Measurements from ENCODE around the gene PCDHA1.

PCDHA1 gene

DNA sequence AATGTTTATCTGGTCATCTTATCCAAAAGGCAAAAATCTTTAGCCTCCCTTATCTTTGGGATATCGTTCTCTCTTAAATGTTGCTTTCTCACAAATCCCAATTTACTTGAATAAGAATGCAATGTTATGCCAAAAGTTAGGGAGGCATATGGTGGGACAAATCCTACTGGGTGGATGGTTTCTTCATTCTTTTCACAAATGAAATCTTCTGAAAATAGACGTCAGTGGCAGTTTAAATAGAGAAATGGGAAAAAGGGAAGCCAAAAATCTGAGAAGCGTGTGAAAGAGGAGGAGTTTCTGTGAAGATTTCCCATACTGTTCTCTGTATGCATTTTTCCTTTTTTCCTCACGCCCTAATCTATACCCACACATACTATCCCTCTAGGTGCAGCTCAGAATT is 137.7 kb downstream of the PCDHA1 start:
- DNase-seq (ENCODE audit: low read depth, low spot score): no peak

DNA sequence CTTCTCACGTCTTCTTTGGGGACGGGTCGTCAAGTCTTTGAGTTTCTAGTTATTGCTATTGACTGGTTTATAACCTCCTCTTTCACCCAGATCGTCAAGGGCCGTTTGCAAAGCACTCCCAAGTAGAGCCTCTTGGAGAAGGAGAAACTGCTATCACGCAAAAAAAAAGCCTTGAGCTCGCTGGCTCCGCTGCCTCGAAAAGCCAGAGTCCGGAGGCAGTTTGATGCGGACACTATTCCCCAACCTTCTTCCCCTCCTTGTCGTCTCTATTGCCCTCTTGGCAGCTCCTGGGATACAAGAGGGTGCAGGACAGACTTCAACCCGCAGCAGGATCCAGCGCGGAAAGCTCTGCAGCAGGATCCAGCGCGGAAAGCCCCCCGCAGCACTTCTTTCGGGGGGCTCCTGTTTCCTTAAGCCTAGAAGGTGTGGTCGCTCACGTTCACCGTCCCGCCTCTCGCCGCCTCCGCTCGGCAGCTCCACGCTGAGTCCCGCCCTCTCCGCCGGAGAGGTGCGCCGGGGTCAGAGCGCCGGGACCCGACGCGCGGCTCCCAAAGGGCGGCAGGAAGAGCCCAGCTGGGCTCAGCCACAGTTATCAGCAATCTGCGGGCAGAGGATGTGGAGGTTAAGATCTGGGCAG is 140.0 kb downstream of the PCDHA1 start, which contains the start of gene PCDHAC1:
TSS of gene PCDHAC1 (plus strand) at position 494 of the 637 bp plus-strand sequence. CDS start 594 bp downstream, outside the sequence.
- no peak for DNase-seq (ENCODE audit: low read depth, low spot score)

DNA sequence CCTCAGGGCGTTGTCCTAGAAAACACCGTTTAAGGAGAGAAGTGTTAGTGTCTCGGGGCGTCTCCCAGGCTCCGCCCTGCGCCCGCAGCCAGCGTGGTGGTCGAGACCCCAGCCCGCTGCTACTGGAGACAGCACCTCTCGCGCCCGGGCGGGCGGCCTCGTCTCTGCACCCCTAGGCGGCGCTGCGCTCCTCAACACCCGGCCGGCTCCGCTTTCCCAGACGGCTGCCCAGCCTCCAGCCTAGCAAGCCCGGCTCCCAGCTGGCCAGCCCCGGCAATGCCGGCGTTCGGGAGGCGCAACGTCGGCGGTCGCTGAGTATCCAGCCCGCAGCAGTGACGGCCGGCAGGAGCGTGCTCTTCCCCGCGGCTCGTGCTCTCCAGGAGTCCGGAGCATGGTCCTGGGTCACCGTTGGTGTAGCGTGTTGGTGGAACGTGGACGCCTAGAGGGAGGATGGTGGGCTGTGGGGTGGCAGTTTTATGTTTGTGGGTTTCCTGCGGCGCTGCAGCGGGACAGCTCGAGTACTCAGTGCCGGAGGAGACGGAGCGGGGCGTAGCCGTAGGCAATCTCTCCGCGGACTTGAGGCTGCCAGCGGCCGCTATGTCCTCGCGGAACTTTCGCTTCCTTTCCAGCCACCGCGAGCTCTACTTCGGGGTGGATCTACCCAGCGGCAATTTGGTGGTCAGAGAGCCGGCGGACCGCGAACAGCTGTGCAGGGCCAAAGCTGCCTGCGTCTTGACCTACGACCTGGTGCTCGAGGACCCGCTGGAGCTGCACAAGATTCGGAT is 140.7 kb downstream of the PCDHA1 start:
- no peak for DNase-seq (ENCODE audit: low read depth, low spot score)

DNA sequence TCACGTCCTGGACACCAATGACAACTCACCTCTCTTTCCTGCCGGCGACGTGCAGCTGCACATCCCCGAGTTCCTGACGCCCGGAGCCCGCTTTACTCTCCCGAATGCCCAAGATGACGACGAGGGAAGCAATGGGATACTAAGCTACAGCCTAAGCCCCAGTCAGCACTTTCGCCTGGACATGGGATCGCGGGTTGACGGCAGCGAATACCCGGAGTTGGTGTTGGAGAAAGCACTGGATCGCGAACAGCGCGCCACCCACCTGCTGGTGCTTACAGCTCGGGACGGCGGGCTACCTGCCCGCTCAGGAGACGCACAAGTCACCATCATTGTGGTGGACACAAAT is 141.3 kb downstream of the PCDHA1 start:
- DNase-seq (ENCODE audit: low read depth, low spot score): no peak

DNA sequence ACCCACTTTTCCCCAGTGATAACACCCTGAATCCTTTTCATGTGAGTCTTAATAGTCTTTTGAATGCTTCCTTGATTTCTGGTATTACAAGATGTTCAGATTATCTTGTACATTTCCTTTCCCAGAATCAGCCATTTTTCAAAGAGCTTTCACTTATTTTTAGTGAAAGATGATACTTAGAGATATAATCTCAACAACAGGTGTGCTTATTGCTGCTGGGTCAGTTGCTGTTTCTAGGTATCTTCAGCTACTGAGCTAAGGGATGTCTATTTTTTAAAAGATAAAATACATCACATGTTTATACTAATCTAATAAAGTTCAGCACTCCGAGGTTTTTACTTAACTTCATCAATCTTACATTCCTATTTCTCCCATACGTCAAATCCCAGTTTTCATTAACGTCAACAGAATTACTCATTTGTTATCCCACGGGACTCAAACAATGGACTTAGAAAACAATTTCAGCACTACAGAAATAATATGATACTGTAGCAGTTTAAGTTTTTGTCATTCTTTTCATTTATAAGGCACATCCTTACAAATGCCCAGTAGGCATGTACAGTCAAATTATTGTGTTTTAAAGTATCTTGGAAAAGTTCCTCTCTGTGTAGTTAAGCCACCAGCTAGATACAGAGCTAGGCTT is 149.1 kb downstream of the PCDHA1 start:
- no peak for DNase-seq (ENCODE audit: low read depth, low spot score)

DNA sequence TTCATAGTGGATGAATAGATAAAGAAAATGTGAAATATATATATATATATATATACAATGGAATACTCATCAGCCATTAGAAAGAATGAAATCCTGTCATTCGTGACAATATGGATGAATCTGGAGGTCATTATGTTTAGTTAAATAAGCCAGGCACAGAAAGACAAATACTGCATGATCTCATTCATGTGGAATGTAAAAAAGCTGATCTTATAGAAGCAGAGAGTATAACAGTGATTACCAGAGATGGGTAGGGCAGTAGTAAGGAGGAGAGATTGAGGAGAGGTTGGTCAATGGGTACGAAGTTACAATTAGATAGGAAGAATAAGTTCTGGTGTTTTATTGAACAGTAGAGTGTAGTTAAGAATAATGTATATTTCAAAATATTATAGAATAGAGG is 160.6 kb downstream of the PCDHA1 start:
- DNase-seq (ENCODE audit: low read depth, low spot score): no peak

DNA sequence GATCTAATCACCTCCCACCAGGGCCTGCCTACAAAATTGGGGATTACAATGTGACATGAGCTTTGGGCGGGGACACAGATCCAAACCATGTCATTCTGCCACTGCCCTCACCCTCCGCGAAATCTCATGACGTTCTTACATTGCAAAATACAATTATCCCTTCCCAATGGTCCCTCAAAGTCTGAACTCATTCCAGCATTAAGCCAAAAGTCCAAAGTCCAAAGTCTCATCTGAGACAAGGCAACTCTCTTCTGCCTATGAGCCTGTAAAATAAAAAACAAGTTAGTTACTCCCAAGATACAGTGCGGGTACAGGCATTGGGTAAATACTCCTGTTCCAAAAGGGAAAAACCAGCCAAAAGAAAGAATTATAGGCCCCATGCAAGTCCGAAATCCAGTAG is 165.7 kb downstream of the PCDHA1 start:
- no peak for DNase-seq (ENCODE audit: low read depth, low spot score)

DNA sequence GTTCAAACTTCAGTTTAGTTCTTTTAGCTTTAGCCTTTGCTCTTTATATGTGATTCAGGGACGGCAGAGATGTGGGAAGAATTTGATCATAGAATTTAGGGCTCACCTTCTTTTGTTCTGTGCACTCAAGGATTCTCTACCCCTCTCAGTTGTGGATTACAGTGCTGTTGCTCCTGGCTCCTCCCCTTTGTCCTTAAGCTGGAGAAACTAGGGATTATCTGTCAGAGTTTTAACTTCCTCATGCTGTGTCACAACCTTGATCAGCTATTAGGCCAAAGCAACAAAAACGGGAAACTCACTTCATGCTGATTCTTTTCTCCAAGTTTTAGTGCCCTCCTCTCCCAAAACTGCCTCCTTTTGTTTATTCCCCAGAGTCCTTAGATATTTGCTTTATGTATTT is 167.3 kb downstream of the PCDHA1 start:
- no peak for DNase-seq (ENCODE audit: low read depth, low spot score)

DNA sequence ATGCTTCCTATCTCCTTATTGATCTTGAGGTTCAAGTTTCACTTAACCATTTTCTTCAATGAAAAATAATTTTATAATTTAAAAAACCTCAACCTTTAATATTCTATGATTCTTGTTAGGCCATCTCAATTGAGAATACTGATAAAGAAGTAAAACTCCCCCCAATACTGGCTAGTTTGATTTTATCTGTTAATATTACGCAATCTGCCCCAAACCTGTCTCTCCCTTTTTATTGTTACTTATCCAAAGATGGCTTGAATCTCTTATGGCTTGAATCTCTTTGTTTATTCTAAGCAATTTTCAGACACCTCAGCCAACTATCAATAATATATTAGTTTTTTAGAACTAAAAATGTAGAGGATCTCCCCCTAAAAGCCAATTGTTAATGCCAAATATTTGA is 176.2 kb downstream of the PCDHA1 start:
- no peak for DNase-seq (ENCODE audit: low read depth, low spot score)

DNA sequence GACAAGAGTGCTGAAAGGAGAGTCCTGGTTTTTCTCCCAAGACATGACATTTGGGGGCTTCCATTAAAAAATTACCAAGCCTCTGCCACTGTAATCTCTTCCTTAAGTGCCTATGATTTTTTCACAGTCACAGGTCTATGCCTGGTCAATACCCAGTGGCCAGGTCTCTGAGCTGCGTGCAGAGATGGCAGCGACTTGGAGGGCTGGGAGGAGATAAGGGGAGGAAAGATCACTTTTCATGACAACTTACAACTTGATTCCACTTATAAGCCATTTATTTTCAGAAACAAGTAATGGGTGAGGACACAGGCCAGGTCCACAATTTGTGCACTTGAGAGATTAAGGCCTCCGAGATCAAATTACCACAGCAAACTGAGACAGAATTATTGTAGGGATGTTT is 178.4 kb downstream of the PCDHA1 start:
- DNase-seq (ENCODE audit: low read depth, low spot score): no peak

DNA sequence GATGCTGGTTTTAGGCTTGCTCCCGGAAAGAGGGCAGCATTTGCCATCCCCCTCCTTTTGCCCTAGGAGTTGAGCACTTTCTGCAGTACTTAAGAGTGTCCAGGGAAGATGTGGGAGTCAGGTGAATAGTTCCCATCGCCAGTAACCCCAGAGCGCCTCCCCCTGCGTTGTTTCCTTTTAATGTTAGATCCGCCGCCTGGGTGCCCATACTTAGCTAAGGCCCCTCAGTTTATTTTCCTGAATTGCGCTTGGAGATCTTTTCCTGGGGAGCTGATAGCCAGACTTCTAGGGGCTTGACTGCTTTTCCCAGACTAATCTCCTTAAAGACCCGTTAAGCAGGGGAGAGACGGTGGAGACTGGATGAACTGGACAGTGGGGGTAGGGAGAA is 180.0 kb downstream of the PCDHA1 start:
- DNase-seq (ENCODE audit: low read depth, low spot score): no peak

DNA sequence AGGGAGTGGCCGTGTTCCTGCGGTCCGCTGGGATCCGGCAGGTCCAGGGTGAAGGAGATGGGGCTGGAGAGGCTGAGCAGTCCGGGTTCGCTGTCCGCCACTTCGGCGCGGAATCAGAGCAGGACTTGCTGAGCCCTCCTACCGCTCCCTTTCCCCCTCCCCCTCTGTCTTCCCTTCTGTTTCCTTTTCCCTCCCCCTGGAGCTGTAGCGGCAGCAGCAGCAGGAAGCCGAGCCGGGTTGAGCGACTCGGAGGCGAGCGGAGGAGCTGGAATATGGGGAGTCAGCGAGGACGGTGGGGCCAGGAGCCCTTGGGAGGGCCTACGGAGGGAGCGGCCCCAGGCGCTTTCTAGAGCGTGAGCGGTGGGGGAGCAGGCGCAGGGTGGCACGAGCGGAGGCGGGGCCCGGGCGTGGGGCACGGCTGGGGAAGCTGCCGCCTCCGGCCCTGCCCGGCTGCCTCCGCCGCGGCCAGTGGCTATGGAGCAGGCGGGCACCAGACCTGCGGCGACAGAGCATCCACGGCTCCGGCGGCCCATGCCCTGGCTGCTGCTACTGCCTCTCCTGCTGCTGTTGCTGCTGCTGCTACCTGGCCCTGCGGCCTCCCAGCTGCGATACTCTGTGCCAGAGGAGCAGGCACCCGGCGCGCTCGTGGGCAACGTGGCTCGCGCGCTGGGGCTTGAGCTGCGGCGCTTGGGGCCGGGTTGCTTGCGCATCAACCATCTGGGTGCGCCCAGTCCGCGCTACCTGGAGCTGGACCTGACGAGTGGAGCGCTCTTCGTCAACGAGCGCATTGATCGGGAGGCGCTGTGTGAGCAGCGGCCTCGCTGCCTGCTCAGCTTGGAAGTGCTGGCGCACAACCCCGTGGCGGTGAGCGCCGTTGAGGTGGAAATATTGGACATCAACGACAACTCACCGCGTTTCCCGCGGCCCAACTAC is 180.6 kb downstream of the PCDHA1 start, which contains the start of gene PCDHAC2:
TSS of gene PCDHAC2 (plus strand) at position 184 of the 933 bp plus-strand sequence. CDS start at position 475, 291 bp downstream.
- DNase-seq (ENCODE audit: low read depth, low spot score): no peak

DNA sequence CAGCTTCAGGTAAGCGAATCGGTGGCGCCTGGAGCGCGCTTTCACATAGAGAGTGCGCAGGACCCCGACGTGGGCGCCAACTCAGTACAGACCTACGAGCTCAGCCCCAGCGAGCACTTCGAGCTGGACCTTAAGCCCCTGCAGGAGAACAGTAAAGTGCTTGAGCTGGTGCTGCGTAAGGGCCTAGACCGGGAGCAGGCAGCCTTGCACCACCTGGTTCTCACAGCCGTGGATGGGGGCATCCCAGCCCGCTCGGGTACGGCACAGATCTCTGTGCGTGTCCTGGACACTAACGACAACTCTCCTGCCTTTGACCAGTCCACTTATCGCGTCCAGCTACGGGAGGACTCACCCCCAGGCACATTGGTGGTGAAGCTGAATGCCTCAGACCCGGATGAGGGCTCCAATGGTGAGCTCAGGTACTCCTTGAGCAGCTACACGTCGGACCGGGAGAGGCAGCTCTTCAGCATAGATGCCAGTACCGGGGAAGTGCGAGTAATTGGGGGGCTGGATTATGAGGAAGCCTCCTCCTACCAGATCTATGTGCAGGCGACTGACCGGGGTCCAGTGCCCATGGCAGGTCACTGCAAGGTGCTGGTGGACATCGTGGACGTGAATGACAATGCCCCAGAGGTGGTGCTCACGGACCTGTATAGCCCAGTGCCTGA is 181.4 kb downstream of the PCDHA1 start:
- DNase-seq (ENCODE audit: low read depth, low spot score): no peak

DNA sequence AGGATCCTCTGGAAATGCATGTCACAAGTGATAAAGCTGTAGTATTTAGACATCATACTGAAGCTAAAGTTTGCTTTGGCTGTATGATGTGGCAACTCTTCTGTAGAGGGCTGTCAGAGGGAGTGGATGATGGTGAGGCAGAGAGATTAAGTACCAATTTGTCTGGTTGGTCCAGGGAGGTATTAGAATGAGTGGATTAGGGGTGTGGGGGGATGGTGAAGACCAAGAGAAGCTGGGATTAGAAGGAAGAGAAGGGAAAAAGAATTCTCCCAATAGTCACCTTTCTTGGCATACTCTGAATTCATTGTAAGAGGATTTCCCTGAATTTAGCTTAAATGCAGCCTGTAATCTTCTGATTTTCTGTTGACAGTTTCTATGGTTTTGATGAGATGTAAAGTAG is 183.9 kb downstream of the PCDHA1 start:
- no peak for DNase-seq (ENCODE audit: low read depth, low spot score)

DNA sequence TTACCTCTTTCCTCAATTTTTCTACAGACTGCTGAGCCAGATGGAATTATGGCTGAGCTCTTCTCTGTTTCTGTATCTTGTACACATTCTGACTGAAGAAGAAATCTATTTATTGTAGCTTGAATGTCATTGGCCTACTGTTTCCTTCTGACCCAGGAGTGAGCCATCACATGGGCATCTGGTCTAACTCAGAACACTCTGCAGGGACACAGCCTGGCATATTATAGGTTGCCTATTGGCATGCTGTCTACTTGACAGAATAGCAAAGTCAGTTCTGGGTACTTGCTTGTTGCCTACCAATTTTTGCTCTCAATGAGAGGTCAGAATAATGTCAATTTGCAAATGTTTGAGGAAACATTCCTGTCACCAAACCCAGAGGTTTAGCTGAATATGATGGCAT is 187.6 kb downstream of the PCDHA1 start:
- DNase-seq (ENCODE audit: low read depth, low spot score): no peak

DNA sequence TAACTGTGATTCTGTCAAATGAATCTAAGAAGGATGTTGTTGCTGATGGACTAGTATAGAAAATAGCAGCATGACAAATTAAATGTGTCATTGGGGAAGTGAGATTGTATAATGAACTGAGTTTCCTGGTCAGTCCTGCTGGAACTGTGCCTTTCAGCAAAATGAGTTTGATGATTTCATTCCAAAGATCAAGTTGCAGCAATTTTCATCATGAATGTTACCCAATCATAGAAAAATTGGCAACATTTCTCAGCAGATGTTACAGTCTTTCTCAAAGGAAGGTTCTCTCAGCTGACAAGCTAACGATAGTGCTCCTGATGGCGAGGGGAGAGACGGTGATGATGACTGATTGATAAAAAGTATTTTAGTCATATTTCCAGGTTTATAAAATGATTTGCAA is 191.1 kb downstream of the PCDHA1 start:
- DNase-seq (ENCODE audit: low read depth, low spot score): no peak

DNA sequence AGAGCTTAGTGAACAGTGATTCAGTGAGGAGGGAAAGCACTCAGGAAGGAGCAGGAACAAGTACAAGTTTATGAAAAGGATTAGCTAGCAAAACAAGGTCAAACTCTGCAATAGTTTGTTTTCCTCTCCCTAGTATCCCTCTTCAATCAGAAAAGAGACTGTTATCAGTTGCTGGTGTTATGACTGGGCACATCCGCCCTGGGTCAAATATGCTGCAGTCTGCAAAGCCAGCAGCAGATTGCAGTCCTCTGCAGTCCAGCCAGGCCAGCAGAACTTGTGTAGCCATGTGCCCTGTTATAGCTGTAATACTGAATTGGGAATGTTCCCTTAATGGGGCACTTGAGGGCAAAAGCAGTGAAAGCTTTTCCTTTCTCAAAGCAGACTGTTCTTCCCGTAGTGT is 192.3 kb downstream of the PCDHA1 start:
- DNase-seq (ENCODE audit: low read depth, low spot score): no peak

DNA sequence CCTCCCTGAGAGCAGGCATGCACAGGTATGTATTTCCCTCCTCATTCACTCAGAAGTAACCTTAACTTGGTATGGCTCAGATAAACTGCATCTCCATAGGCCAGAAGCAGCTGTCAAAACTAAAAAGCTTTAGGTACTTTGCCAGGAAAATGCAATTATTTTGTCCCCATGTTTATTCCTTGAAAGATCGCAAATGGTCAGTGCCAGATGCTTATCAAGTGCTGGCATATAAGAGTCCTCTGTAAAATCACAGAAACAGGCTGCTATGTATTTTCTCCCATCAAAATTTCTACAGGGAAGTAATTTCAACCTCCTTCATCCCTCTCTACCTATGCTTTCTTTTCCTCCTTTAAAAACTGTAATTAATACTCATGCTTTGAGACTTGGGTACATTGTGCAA is 193.0 kb downstream of the PCDHA1 start:
- no peak for DNase-seq (ENCODE audit: low read depth, low spot score)

DNA sequence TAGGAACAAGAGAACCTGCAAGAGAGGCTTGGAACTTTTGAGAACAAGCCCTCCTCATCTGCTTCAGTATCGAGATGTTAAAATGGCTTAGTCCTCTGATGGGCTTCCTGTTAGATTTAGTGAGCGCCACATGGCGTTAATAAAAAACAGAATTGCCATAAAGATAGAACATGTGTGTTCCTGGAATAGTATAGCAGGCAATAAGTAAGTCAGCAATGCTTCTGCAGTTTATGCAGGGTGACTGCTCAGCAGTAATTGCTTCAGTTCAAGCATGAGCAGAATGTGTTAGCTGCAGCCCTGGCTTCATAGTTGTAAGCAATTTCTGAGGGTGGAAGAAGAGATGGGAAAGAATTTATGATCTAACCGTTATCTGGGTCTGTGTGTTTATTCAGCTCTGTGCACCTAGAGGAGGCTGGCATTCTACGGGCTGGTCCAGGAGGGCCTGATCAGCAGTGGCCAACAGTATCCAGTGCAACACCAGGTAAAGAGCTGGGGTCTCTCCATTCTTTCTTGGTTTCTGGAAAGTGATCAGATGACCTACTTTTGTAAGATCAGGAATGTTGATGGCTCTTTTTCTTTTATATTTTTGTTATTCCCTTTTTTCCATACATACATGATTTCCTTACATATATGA is 196.3 kb downstream of the PCDHA1 start:
- DNase-seq (ENCODE audit: low read depth, low spot score): no peak

DNA sequence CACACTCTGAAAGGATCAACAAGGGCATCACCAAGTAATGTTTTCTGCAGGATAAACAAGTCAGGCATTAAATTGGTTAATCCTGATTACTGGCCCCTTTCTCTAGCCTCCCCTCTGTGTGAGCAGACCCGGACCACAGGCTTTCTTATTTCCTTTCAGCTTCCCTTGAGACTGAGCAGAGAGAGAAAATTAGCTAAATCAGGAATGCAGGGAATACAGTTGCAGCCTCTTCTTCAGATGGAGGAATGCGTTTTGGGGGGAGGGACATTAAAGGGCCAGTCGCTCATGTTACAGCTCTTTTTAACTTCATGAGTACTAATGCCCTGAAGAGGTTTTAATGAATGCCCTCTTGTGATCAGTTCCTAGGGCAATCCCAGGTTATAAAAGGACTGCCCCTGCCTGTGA is 200.2 kb downstream of the PCDHA1 start:
- DNase-seq (ENCODE audit: low read depth, low spot score): no peak

DNA sequence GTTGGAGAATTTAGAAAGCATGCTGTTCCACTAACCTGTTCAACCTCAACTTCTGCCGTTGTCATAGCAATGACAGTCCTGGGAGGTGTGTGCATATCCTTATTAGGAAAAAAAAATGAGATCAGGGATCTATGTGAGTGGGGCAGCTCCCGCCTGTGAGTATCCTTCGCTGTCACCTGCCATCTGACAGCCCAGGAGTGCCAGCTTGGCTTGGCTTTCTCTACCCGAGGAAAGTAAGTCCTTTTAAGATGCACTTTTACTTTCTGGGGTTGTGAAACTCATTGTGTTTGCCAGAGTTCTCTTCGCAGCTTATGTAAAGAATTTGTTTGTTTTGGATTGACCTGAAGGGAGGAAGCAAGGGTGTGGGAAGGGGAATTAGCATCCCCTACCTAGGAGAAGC is 202.2 kb downstream of the PCDHA1 start:
- DNase-seq (ENCODE audit: low read depth, low spot score): no peak
